Peyer's patch (tissue), 4 donors: ENCODE results near the gene LAMB3.

Experiments used
- POLR2A ChIP-seq, 2 donors: fragments of 450-650 bp; IDR thresholded peaks; one replicate each; pipeline ENCODE4 v1.5.1; 2017; ENCODE audit warnings: antibody characterized with exemption in 2 of 2, mild to moderate bottlenecking in 2 of 2, moderate library complexity in 2 of 2
- TF ChIP-seq, protein P1 (sequence below), 6 experiments: fragments of 450-650 bp in 4 of 6; fragments of 200-600 bp in 2 of 6; sonication (generic) in 1 of 6; IDR thresholded peaks; one replicate each; pipeline ENCODE4 v1.5.1; 2017 to 2019; ENCODE audit warnings: antibody characterized with exemption in 6 of 6, mild to moderate bottlenecking in 3 of 6, moderate library complexity in 1 of 6

DNA sequence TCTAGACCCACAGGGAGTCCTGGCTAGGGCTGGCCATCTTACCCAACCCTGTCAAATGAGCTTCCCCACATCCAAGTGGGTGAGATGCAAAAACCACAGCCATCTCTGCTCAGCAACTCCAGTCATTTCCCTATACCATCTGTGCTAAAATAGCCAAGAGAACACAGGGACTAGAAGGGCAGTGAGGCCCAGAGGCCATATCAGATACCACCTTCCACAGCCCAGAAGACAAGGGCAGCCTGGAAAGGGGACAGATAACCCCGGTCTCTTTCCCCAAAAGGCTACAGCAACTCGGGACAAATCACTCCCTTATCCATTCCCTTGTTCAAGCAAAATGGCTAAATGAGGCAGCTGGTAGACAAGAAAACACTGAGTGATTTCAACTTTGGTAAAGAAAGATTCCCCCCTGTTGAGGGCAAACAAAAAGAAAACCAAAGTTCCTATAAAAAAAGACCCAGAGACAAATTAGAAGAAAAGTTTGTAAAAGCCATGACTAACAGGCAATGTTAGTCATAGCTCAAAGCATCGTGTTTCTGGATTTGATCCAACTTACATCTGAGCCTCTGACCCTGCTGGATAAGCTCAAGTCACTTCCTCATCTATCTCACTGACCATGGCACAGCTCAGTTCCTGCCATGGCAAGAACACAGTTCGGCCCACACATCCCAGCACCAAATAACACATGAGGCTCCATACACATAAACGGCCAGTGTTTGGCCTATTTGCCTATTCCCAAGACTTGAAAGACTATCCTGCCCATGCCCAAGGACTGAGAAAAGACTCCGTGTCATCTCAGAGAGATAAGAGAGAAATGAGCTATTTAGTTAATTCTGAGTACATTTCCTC lies 3.1 kb downstream of the LAMB3 start:
- TF ChIP-seq, protein P1, sequence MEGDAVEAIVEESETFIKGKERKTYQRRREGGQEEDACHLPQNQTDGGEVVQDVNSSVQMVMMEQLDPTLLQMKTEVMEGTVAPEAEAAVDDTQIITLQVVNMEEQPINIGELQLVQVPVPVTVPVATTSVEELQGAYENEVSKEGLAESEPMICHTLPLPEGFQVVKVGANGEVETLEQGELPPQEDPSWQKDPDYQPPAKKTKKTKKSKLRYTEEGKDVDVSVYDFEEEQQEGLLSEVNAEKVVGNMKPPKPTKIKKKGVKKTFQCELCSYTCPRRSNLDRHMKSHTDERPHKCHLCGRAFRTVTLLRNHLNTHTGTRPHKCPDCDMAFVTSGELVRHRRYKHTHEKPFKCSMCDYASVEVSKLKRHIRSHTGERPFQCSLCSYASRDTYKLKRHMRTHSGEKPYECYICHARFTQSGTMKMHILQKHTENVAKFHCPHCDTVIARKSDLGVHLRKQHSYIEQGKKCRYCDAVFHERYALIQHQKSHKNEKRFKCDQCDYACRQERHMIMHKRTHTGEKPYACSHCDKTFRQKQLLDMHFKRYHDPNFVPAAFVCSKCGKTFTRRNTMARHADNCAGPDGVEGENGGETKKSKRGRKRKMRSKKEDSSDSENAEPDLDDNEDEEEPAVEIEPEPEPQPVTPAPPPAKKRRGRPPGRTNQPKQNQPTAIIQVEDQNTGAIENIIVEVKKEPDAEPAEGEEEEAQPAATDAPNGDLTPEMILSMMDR (IDR thresholded peaks at IDR 0.05), result no peak
- peak in 1 of 2 donors; percentile 51 for TF ChIP-seq POLR2A (IDR thresholded peaks at IDR 0.05)
